SK-N-MC (cell line): ENCODE measurements around the gene MRPL20.

ENCODE experiments used
- EZH2 ChIP-seq: fragments of 200-600 bp; sonication (generic); IDR thresholded peaks from one replicate; pipeline ENCODE4 v1.6.1; 2017; ENCODE audit warnings: antibody characterized with exemption
- FOXP2 ChIP-seq: optimal IDR thresholded peaks from 2 replicates; pipeline ENCODE3; 2011; ENCODE audit warnings: mild to moderate bottlenecking, moderate library complexity; ENCODE audit not compliant: insufficient read depth; ENCODE audit errors: extremely low read length, control extremely low read depth
- POLR2AphosphoS5 ChIP-seq: IDR thresholded peaks from 2 replicates; pipeline ENCODE4 v1.6.1; 2012; ENCODE audit warnings: mild to moderate bottlenecking, low read depth, low read length, borderline replicate concordance

- no peak for TF ChIP-seq POLR2AphosphoS5
- no peak for TF ChIP-seq EZH2
- TF ChIP-seq FOXP2 = no peak
Observed at GRCh38 chr1:1394116-1394515, 13.0 kb downstream of the MRPL20 start.
